ENCODE measurements around the gene OR2A5.

GRCh38 chr7:144006692-144007042, 42.1 kb upstream of the OR2A5 start:
- TF ChIP-seq NANOG (IDR thresholded peaks at IDR 0.05; ENCODE audit: insufficient read depth, low read depth, low read length, poor library complexity, severe bottlenecking), result no peak
- no peak for TF ChIP-seq CTCF (IDR thresholded peaks at IDR 0.05; ENCODE audit: control extremely low read depth in 1 of 3, insufficient read depth in 1 of 3, low read depth in 1 of 3, low read length in 3 of 3)
- no peak for TF ChIP-seq GABPA (IDR thresholded peaks at IDR 0.05; ENCODE audit: borderline replicate concordance, insufficient read depth, low read length)

Measured in H1 (cell line).